Measurements from ENCODE around the gene ZNF467. TPM values are rescaled to one million over a fixed set of nuclear protein-coding genes. Genes with fewer than 3 reads are reported as not detected.

The ZNF467 gene
- total RNA-seq, 1 experiment from 2014 or later = 3.5 TPM

- no peaks in the 10 kb centered on the region for H3K4me1 ChIP-seq (ENCODE audit: insufficient read depth, low read length, poor library complexity, severe bottlenecking)
- ChIA-PET CTCF (no interaction called here), POLR2A (ENCODE audit: low non-redundant PET) (interaction anchor here (0.5 kb wide), 1 partner anchor 14 kb away, joined by 3 read pairs; no protein-coding TSS in a partner anchor)
- no peak for TF ChIP-seq EZH2 (IDR thresholded peaks at IDR 0.05; ENCODE audit: borderline replicate concordance, low read depth, low read length, poor library complexity, severe bottlenecking)
- no peak for TF ChIP-seq CTCF (conservative IDR thresholded peaks at IDR 0.05; ENCODE audit: low read depth, low read length)
- H3K9me3 ChIP-seq (ENCODE audit: low read depth, low read length, poor library complexity, severe bottlenecking) = no peaks in the 10 kb centered on the region
- H3K27ac ChIP-seq (ENCODE audit: low read depth, low read length, poor library complexity, severe bottlenecking) = no peak overlapping the region
- no peak for DNase-seq (ENCODE audit: low spot score)
- no peak overlapping the region for H3K4me3 ChIP-seq (ENCODE audit: low read depth, low read length, poor library complexity, severe bottlenecking)
- peaks cover 28% of the 10 kb centered on the region for H3K36me3 ChIP-seq (ENCODE audit: insufficient read depth, low read length, poor library complexity, severe bottlenecking)
- H3K27me3 ChIP-seq (replicated peaks; ENCODE audit: insufficient read depth, low read depth, low read length, poor library complexity) = no peaks in the 10 kb centered on the region
- intact Hi-C loops (cut with micrococcal nuclease; ENCODE audit: unreplicated experiment) = no loop called here
- no TSS peak for BruUV-seq (replicated peaks)
Measured at GRCh38 chr7:149723795-149724495, 49.4 kb downstream of the ZNF467 start.

- Histone ChIP-seq H3K27ac (ENCODE audit: low read depth, low read length, poor library complexity, severe bottlenecking) (no peak overlapping the region), H3K4me1 (ENCODE audit: insufficient read depth, low read length, poor library complexity, severe bottlenecking) (no peaks in the 10 kb centered on the region), H3K36me3 (ENCODE audit: insufficient read depth, low read length, poor library complexity, severe bottlenecking) (peaks cover 23% of the 10 kb centered on the region), H3K4me3 (ENCODE audit: low read depth, low read length, poor library complexity, severe bottlenecking) (no peak overlapping the region), H3K9me3 (ENCODE audit: low read depth, low read length, poor library complexity, severe bottlenecking) (no peaks in the 10 kb centered on the region), H3K27me3 (replicated peaks; ENCODE audit: insufficient read depth, low read depth, low read length, poor library complexity) (no peaks in the 10 kb centered on the region)
- no TSS peak for BruUV-seq (replicated peaks)
- intact Hi-C loops (cut with micrococcal nuclease; ENCODE audit: unreplicated experiment) = no loop called here
- TF ChIP-seq CTCF (conservative IDR thresholded peaks at IDR 0.05; ENCODE audit: low read depth, low read length) (no peak), EZH2 (IDR thresholded peaks at IDR 0.05; ENCODE audit: borderline replicate concordance, low read depth, low read length, poor library complexity, severe bottlenecking) (no peak)
- POLR2A ChIA-PET (ENCODE audit: low non-redundant PET) = no interaction called here
- no peak for DNase-seq (ENCODE audit: low spot score)
- CTCF ChIA-PET = interaction anchor here (1.2 kb wide), 1 partner anchor 19 kb away, joined by 4 read pairs; no protein-coding TSS in a partner anchor
Measured at GRCh38 chr7:149723082-149723767, 50.2 kb downstream of the ZNF467 start.

- TF ChIP-seq CTCF (conservative IDR thresholded peaks at IDR 0.05; ENCODE audit: low read depth, low read length) (no peak), EZH2 (IDR thresholded peaks at IDR 0.05; ENCODE audit: borderline replicate concordance, low read depth, low read length, poor library complexity, severe bottlenecking) (no peak)
- BruUV-seq (replicated peaks) = no TSS peak
- POLR2A ChIA-PET (ENCODE audit: low non-redundant PET) = no interaction called here
- no peaks in the 10 kb centered on the region for H3K27me3 ChIP-seq (replicated peaks; ENCODE audit: insufficient read depth, low read depth, low read length, poor library complexity)
- intact Hi-C loops (cut with micrococcal nuclease; ENCODE audit: unreplicated experiment) = no loop called here
- H3K27ac ChIP-seq (ENCODE audit: low read depth, low read length, poor library complexity, severe bottlenecking) = no peak overlapping the region
- peaks cover 23% of the 10 kb centered on the region for H3K36me3 ChIP-seq (ENCODE audit: insufficient read depth, low read length, poor library complexity, severe bottlenecking)
- H3K4me3 ChIP-seq (ENCODE audit: low read depth, low read length, poor library complexity, severe bottlenecking) = no peak overlapping the region
- no peaks in the 10 kb centered on the region for H3K9me3 ChIP-seq (ENCODE audit: low read depth, low read length, poor library complexity, severe bottlenecking)
- DNase-seq (ENCODE audit: low spot score) = no peak
- no peaks in the 10 kb centered on the region for H3K4me1 ChIP-seq (ENCODE audit: insufficient read depth, low read length, poor library complexity, severe bottlenecking)
- CTCF ChIA-PET = interaction anchor here (0.6 to 1.2 kb wide), 2 partner anchors 20 to 343 kb away, joined by 3 to 4 read pairs; no protein-coding TSS in a partner anchor
Measured at GRCh38 chr7:149722356-149722957, 50.9 kb downstream of the ZNF467 start.
